Parathyroid adenoma (tissue), 2 donors: ENCODE data around the gene MEF2C.
"Not testable (repeated sequence)": the region's sequence is repeated elsewhere in the genome, so short reads cannot be mapped to it uniquely, and the experiment has no call there.

Source experiments
- H2AFZ ChIP-seq: fragments of 300-600 bp; sonication (generic); one replicate; pipeline ENCODE4 v1.7.0; 2017; ENCODE audit warnings: antibody characterized with exemption, mild to moderate bottlenecking
- H3K27ac ChIP-seq: fragments of 300-600 bp; sonication (generic); one replicate; pipeline ENCODE4 v1.7.0; 2017
- H3K27me3 ChIP-seq: fragments of 300-600 bp; sonication (generic); one replicate; pipeline ENCODE4 v1.7.0; 2017; ENCODE audit warnings: low read length; ENCODE audit not compliant: control insufficient read depth, insufficient read depth
- H3K36me3 ChIP-seq: fragments of 300-600 bp; sonication (generic); one replicate; pipeline ENCODE4 v1.7.0; 2017; ENCODE audit warnings: low read length; ENCODE audit not compliant: control insufficient read depth, insufficient read depth
- H3K4me1 ChIP-seq: fragments of 300-600 bp; sonication (generic); one replicate; pipeline ENCODE4 v1.7.0; 2017; ENCODE audit warnings: control low read depth
- H3K4me2 ChIP-seq: fragments of 300-600 bp; sonication (generic); one replicate; pipeline ENCODE4 v1.7.0; 2017; ENCODE audit warnings: low read length
- H3K4me3 ChIP-seq: fragments of 300-600 bp; sonication (generic); one replicate; pipeline ENCODE4 v1.7.0; 2017; ENCODE audit warnings: low read depth, low read length
- H3K79me2 ChIP-seq: fragments of 300-600 bp; sonication (generic); one replicate; pipeline ENCODE4 v1.7.0; 2017; ENCODE audit warnings: control low read depth
- H3K9ac ChIP-seq: fragments of 300-600 bp; sonication (generic); one replicate; pipeline ENCODE4 v1.7.0; 2017; ENCODE audit warnings: mild to moderate bottlenecking
- H3K9me3 ChIP-seq: fragments of 300-600 bp; sonication (generic); one replicate; pipeline ENCODE4 v1.7.0; 2017; ENCODE audit warnings: low read length; ENCODE audit not compliant: control insufficient read depth
- TF ChIP-seq, protein P1 (sequence below): fragments of 300-600 bp; sonication (generic); IDR thresholded peaks from one replicate; pipeline ENCODE4 v1.7.0; 2017; ENCODE audit warnings: antibody characterized with exemption, mild to moderate bottlenecking
- donor health status: primary hyperparathyroidism.

The MEF2C gene

DNA sequence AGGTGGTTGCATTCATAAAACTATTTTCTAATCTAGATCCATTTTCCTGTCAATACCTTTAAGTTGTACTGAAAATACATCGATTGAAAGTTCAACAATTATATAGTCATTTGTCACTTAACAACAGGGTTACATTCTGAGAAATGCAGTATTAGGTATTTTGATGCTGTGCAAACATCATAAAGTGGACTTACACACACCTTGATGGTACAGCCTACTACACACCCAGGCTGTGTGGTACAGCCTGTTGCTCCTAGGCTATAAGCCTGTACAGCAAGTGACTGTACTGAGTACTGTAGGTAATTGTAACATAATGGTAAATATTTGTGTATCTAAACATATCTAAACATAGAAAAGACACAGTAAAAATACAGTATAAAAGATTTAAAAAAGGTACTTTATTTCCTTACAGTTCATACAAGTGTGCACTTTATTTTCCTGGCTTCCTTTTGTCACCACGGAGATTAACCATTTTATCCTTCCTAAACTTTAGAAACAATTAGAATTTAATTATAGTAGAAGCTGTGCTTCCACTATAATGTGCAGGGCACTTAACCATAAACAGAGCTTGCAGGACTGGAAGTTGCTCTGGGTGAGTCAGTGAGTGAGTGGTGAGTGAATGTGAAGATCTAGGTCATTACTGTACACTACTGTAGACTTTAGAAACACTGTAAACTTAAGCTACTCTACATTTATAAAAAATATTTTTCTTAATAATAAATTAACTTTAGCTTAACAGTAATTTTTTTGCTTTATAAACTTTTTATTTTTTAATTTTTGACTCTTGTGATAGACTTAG is 42.9 kb upstream of the MEF2C start:
- Histone ChIP-seq H3K27me3 (no peaks in the 10 kb centered on the region), H3K27ac (no peak overlapping the region), H3K36me3 (no peaks in the 10 kb centered on the region), H3K9me3 (no peaks in the 10 kb centered on the region), H3K9ac (no peak overlapping the region), H3K4me2 (no peak overlapping the region), H3K4me1 (no peaks in the 10 kb centered on the region), H2AFZ (no peak overlapping the region), H3K79me2 (no peaks in the 10 kb centered on the region), H3K4me3 (no peak overlapping the region)
- TF ChIP-seq, protein P1, sequence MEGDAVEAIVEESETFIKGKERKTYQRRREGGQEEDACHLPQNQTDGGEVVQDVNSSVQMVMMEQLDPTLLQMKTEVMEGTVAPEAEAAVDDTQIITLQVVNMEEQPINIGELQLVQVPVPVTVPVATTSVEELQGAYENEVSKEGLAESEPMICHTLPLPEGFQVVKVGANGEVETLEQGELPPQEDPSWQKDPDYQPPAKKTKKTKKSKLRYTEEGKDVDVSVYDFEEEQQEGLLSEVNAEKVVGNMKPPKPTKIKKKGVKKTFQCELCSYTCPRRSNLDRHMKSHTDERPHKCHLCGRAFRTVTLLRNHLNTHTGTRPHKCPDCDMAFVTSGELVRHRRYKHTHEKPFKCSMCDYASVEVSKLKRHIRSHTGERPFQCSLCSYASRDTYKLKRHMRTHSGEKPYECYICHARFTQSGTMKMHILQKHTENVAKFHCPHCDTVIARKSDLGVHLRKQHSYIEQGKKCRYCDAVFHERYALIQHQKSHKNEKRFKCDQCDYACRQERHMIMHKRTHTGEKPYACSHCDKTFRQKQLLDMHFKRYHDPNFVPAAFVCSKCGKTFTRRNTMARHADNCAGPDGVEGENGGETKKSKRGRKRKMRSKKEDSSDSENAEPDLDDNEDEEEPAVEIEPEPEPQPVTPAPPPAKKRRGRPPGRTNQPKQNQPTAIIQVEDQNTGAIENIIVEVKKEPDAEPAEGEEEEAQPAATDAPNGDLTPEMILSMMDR = no peak

DNA sequence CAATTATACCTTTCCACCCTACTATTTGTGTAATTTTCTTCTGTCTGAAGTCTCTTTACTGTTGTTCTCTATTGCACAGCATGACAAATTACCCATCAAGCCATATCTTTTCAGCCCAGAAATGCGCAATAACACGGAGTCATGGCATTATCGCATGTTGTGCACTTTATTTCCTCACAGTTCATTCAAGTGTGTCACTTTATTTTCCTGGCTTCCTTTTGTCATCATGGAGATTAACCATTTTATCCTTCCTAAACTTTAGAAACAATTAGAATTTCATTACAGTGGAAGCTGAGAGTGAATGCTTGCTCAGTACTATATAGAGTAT is 41.3 kb upstream of the MEF2C start:
- Histone ChIP-seq H3K27me3 (no peaks in the 10 kb centered on the region), H3K4me2 (no peak overlapping the region), H2AFZ (no peak overlapping the region), H3K9ac (no peak overlapping the region), H3K27ac (no peak overlapping the region), H3K4me3 (no peak overlapping the region), H3K9me3 (no peaks in the 10 kb centered on the region), H3K36me3 (no peaks in the 10 kb centered on the region), H3K4me1 (no peaks in the 10 kb centered on the region), H3K79me2 (no peaks in the 10 kb centered on the region)
- TF ChIP-seq, protein P1 = no peak

DNA sequence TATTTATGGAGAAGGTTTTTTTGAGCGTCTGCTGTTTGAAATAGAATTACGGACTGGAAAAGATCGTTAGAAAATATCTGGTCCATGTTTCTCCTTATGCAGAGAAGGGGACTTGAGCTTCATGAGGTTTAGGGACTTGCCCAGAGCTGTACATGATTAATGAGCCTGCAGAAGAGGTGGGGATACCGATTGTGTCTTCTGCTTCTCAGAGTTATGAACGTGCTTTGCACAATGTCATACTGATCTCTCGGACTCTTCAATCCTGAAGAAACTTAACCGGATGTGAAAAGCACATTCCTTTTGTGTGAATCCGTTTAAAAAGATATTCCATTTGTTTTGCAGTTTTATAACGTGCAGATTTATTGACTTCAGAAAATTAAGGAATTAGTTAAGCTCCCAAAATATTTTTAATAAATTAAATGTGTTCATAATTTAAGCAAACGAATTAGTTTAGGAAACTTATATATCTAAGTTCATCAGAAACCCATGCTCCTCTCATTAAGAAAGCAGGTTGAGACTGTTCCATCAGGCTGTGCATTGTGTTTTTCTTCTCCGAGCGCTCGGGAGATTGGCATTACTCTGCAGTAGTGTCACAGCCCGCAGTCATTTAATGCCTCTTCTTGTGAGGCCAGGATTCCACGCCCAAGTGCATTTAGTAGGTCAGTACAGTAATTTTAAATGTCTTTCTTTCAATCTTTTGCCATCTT is 40.8 kb upstream of the MEF2C start:
- no peaks in the 10 kb centered on the region for H3K79me2 ChIP-seq
- H3K27ac ChIP-seq = no peak overlapping the region
- H3K4me3 ChIP-seq = no peak overlapping the region
- H3K9ac ChIP-seq = no peak overlapping the region
- H2AFZ ChIP-seq = no peak overlapping the region
- H3K4me2 ChIP-seq = no peak overlapping the region
- no peaks in the 10 kb centered on the region for H3K36me3 ChIP-seq
- no peaks in the 10 kb centered on the region for H3K9me3 ChIP-seq
- H3K4me1 ChIP-seq = no peaks in the 10 kb centered on the region
- no peaks in the 10 kb centered on the region for H3K27me3 ChIP-seq
- TF ChIP-seq, protein P1 = no peak

DNA sequence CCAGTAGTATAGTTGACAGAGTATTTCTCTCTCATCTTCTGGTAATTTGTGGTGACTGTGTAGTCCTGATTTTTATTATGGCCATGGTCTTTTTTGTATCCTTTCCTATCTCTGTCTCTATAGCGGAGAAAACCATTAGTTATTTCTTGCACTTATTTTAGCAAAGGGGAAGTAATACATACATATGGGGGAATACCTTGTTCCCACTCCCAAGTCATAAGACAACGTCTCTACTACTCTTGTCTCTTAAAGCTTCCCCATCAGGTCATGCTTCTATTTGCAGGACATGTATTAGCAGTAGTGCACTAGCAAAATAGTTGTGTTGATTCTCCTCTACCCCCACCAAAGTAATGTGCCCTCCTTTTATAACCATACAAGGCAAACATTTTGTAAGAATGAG is 29.8 kb upstream of the MEF2C start:
- not testable (repeated sequence) for H3K9me3 ChIP-seq, H3K4me2 ChIP-seq, H3K79me2 ChIP-seq, H2AFZ ChIP-seq, H3K27me3 ChIP-seq, H3K36me3 ChIP-seq, H3K27ac ChIP-seq, H3K4me1 ChIP-seq, H3K9ac ChIP-seq, H3K4me3 ChIP-seq

DNA sequence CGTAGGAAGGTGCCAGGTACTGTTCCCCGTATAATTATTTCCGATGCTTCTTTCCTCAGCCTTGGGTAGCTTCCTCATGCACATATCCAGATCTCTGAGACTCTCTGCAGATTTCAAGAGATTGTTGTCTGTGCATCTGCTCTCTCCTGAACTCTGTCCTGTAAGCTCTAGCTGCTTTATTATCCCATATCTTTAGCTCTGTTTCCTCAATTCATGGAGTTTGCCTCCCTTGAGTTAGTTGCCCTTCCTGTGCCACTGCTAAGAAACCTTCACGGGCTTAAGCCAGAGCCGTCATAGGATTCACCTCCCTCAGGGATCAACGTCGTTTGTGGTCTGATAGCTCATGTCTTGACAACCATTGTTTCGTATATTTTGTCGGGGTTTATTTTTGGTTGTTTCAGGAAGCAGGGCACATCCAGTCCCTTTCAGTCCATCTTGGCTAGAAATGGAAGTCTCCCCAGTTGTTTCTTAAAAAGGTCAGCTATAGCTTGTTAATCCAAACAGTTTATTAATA is 28.1 kb upstream of the MEF2C start:
- not testable (repeated sequence) for H3K9me3 ChIP-seq, H3K79me2 ChIP-seq, H3K9ac ChIP-seq, H3K4me1 ChIP-seq, H2AFZ ChIP-seq, H3K27me3 ChIP-seq, H3K27ac ChIP-seq, H3K4me2 ChIP-seq, H3K36me3 ChIP-seq, H3K4me3 ChIP-seq

DNA sequence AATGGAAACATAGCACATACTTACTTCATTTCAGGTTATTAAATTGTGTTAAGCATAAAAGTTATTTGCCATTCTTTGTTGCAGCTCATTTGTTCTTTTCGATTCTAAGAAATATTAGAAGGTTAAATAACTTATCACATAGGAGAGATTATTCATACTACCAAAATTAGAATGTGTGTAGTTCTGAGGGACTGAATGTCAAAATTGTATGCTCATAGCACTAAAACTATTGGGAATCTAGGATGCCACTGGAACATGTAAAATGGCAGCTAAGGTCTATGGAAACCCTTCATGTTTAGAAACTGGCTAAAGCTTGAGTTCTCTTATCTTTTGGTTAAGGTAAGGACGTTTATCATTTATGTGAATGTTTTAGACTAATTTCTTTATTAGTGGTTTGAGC is 21.5 kb upstream of the MEF2C start:
- not testable (repeated sequence) for H3K27ac ChIP-seq, H3K9ac ChIP-seq

DNA sequence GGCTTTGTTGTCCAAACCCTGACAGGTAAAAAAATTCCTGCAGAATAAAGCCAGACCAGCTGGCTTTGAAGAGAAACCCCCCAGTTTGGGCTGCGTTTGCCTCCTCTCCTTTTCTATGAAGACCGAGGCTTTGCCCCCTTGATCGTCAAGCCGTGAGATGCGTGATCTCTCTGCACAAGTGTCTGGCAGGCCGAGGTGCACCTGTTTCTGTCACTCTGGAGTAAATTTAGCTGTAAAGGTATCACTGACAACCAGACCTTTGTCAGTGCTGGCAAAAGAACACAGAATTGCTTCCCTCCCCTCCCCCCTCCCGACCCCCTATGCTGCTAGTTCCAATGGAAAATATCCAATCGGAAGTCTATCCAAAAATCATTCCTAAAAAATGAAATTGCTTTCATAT is 21.0 kb upstream of the MEF2C start:
- H3K4me3 ChIP-seq = not testable (repeated sequence)

More for the DNA sequence above, 21.5 kb upstream of the MEF2C start:
- not testable (repeated sequence) for H3K9me3 ChIP-seq, H3K27me3 ChIP-seq, H3K4me2 ChIP-seq, H2AFZ ChIP-seq, H3K79me2 ChIP-seq, H3K36me3 ChIP-seq, H3K4me1 ChIP-seq, H3K4me3 ChIP-seq

DNA sequence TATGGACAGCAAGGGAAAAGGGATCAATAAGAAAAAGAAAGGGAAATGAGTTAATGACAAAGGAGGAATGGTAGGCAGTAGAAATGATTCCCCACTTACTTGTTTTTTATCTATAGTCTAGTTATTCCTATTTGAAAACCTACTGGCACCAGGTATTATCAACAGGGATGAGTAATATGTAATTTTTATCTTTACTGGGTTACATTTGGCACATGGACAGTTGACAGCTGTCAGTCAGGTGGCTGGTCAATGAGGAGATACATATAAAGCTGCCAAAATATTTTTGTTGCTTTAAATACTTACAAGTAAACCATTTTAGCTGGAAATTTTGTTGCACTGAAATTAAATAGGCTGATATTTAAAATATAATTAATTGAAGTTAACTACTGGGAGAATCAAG is 18.1 kb upstream of the MEF2C start:
- H3K9me3 ChIP-seq, H3K79me2 ChIP-seq, H3K27me3 ChIP-seq, H3K27ac ChIP-seq, H2AFZ ChIP-seq, H3K4me1 ChIP-seq, H3K36me3 ChIP-seq, H3K4me2 ChIP-seq, H3K9ac ChIP-seq, H3K4me3 ChIP-seq: not testable (repeated sequence)

More for the DNA sequence above, 21.0 kb upstream of the MEF2C start:
- H3K36me3 ChIP-seq, H3K27me3 ChIP-seq, H3K9me3 ChIP-seq, H2AFZ ChIP-seq, H3K79me2 ChIP-seq, H3K4me2 ChIP-seq, H3K27ac ChIP-seq, H3K9ac ChIP-seq, H3K4me1 ChIP-seq: not testable (repeated sequence)
